ENCODE measurements around the gene CCDC181. TPM values are rescaled to one million over a fixed set of nuclear protein-coding genes. Genes with fewer than 3 reads are reported as not detected.

Gene CCDC181
- polyA plus RNA-seq, 1 of the 3 experiments (the other 2 are of a cell fraction): 1.2 TPM

- Histone ChIP-seq H4K20me1 (ENCODE audit: insufficient read depth) (no peaks in the 10 kb centered on the region), H3K4me3 (ENCODE audit: low read depth in 2 of 2, low read length in 1 of 2) (peak overlapping the region; percentile 84 to 96), H3K79me2 (ENCODE audit: insufficient read depth) (peaks cover 91% of the 10 kb centered on the region), H3F3A (replicated peaks; ENCODE audit: insufficient read depth) (peaks cover 4% of the 10 kb centered on the region), H3K27me3 (ENCODE audit: insufficient read depth) (no peaks in the 10 kb centered on the region), H3K4me2 (peak overlapping the region; percentile 79), H3K4me1 (ENCODE audit: control insufficient read depth in 1 of 2, insufficient read depth in 2 of 2, low read depth in 1 of 2, low read length in 1 of 2) (peaks cover 7 to 25% of the 10 kb centered on the region in 2 experiments; a peak in 3 of 4 replicates), H3K9me3 (no peaks in the 10 kb centered on the region), H3K9ac (peak overlapping the region; percentile 75), H3K36me3 (replicated peaks in 1 of 2; ENCODE audit: control insufficient read depth in 1 of 2, insufficient read depth in 2 of 2, low read length in 1 of 2) (peaks cover 33 to 44% of the 10 kb centered on the region in 2 experiments), H3K27ac (ENCODE audit: low read depth in 2 of 2, low read length in 1 of 2) (peak overlapping the region; percentile 90 to 98), H2AFZ (ENCODE audit: low read depth) (peak overlapping the region; percentile 68), H3K9me2 (no peaks in the 10 kb centered on the region)
- peak; percentile 4 for DNase-seq
- WGBS (ENCODE audit: low lambda C conversion rate): under 1% methylated on average over 16 of the region's 16 CpGs
- ChIA-PET CTCF (interaction anchor here (0.6 to 2.1 kb wide), 11 partner anchors 8 to 1026 kb away, joined by 3 to 12 read pairs (median 3); no protein-coding TSS in a partner anchor), POLR2A (interaction anchor here (0.6 to 1.7 kb wide), 5 partner anchors 13 to 262 kb away, joined by 3 to 5 read pairs (median 3); partner anchors contain the start of genes CCDC181 and SLC19A2)
- TF ChIP-seq RCOR1 (IDR thresholded peaks at IDR 0.05; ENCODE audit: low read length) (no peak), RAD21 (IDR thresholded peaks at IDR 0.05; ENCODE audit: low read length) (no peak), SMC3 (IDR thresholded peaks at IDR 0.05; ENCODE audit: low read depth, low read length) (no peak), FOSL2 (IDR thresholded peaks at IDR 0.05; ENCODE audit: borderline replicate concordance, low read depth) (no peak), FOXM1 (IDR thresholded peaks at IDR 0.05; ENCODE audit: low read depth) (no peak)
- TF ChIP-seq, protein P1, sequence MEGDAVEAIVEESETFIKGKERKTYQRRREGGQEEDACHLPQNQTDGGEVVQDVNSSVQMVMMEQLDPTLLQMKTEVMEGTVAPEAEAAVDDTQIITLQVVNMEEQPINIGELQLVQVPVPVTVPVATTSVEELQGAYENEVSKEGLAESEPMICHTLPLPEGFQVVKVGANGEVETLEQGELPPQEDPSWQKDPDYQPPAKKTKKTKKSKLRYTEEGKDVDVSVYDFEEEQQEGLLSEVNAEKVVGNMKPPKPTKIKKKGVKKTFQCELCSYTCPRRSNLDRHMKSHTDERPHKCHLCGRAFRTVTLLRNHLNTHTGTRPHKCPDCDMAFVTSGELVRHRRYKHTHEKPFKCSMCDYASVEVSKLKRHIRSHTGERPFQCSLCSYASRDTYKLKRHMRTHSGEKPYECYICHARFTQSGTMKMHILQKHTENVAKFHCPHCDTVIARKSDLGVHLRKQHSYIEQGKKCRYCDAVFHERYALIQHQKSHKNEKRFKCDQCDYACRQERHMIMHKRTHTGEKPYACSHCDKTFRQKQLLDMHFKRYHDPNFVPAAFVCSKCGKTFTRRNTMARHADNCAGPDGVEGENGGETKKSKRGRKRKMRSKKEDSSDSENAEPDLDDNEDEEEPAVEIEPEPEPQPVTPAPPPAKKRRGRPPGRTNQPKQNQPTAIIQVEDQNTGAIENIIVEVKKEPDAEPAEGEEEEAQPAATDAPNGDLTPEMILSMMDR (IDR thresholded peaks at IDR 0.05): no peak
- TF ChIP-seq, protein P2, sequence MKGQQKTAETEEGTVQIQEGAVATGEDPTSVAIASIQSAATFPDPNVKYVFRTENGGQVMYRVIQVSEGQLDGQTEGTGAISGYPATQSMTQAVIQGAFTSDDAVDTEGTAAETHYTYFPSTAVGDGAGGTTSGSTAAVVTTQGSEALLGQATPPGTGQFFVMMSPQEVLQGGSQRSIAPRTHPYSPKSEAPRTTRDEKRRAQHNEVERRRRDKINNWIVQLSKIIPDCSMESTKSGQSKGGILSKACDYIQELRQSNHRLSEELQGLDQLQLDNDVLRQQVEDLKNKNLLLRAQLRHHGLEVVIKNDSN (IDR thresholded peaks at IDR 0.05; ENCODE audit: borderline replicate concordance, low read depth): no peak
Measured at GRCh38 chr1:169368406-169368769, 58.9 kb downstream of the CCDC181 start.

DNA sequence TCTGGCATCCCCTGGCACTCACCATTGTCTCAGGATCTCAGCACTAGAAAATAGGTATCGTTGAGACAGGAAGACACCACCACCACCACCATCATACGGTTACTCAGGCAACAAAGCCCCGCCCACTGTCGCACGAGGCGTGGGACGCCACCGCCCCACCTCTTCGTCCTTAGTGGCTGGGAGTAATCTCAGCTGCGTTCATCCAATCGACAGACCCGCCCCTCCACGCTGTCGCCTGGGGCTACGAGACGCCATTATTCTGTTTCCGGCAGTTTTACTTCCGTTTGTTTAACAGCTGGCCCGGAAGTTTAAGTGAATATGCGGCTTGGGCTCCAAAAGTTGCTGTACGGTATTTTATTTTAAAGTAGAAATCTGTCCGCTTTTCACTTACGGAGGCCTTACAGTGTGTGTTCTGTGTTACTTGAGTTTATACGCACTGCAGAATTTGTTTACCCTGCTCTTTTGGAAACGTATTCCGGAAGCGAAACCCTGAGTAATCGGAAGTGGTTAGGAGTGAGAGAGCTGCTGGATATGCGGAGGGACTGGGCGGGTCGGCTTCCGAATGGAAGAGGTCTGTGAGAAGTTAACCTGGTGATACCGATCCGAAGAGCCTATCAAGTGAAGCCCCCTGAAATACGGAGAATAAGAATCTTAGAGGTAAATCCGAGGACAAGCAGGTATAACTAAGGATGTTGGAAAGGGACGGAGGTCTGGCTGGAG is 59.4 kb downstream of the CCDC181 start, which contains the start of the genes BLZF1 and NME7:
BLZF1 (plus strand) TSS at position 510 of the 720 bp plus-strand sequence. CDS start 1,328 bp downstream, outside the sequence.
NME7 (minus strand) TSS at position 112 of the 720 bp plus-strand sequence; CDS start at position 25, 87 bp downstream.
- DNase-seq: peak; percentile 84
- TF ChIP-seq RCOR1 (IDR thresholded peaks at IDR 0.05; ENCODE audit: low read length) (peak; percentile 83; the same call in 1 of the 2 replicates), USF2 (IDR thresholded peaks at IDR 0.05; ENCODE audit: borderline replicate concordance, low read depth, low read length) (no peak), FOSL2 (IDR thresholded peaks at IDR 0.05; ENCODE audit: borderline replicate concordance, low read depth) (0 out of 2 replicates have a peak, but pooled peaks have one; percentile 10), EZH2phosphoT487 (IDR thresholded peaks at IDR 0.05; ENCODE audit: borderline replicate concordance, low read depth) (no peak), GABPA (IDR thresholded peaks at IDR 0.05; ENCODE audit: low read depth) (peak; percentile 97), POLR2AphosphoS5 (IDR thresholded peaks at IDR 0.05; ENCODE audit: low read depth, low read length) (peak; percentile 65; the same call in 1 of the 2 replicates), GATA2 (CRISPR knock-in tag; IDR thresholded peaks at IDR 0.05) (0 out of 2 replicates have a peak, but pooled peaks have one; percentile 4), FOXM1 (IDR thresholded peaks at IDR 0.05; ENCODE audit: low read depth) (no peak), SIN3A (IDR thresholded peaks at IDR 0.05; ENCODE audit: borderline replicate concordance, low read depth, low read length) (peak; percentile 71; the same call in 1 of the 2 replicates), MXI1 (IDR thresholded peaks at IDR 0.05; ENCODE audit: low read depth, low read length) (peak; percentile 89), TAF1 (IDR thresholded peaks at IDR 0.05; ENCODE audit: borderline replicate concordance, low read depth, low read length) (0 out of 2 replicates have a peak, but pooled peaks have one; percentile 53), IRF3 (IDR thresholded peaks at IDR 0.05; ENCODE audit: low read depth, low read length) (no peak), JUND (IDR thresholded peaks at IDR 0.05) (peak; percentile 32; the same call in 1 of the 2 replicates), FOXJ3 (CRISPR knock-in tag; IDR thresholded peaks at IDR 0.05) (no peak)
- TF ChIP-seq, protein P3, sequence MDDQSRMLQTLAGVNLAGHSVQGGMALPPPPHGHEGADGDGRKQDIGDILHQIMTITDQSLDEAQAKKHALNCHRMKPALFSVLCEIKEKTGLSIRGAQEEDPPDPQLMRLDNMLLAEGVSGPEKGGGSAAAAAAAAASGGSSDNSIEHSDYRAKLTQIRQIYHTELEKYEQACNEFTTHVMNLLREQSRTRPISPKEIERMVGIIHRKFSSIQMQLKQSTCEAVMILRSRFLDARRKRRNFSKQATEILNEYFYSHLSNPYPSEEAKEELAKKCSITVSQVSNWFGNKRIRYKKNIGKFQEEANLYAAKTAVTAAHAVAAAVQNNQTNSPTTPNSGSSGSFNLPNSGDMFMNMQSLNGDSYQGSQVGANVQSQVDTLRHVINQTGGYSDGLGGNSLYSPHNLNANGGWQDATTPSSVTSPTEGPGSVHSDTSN (IDR thresholded peaks at IDR 0.05): no peak

More for the DNA sequence above, 59.4 kb downstream of the CCDC181 start, which contains the start of the genes BLZF1 and NME7:
- Histone ChIP-seq H4K20me1 (ENCODE audit: insufficient read depth) (no peaks in the 10 kb centered on the region), H3K27me3 (ENCODE audit: insufficient read depth) (no peaks in the 10 kb centered on the region), H3K4me3 (ENCODE audit: low read depth in 2 of 2, low read length in 1 of 2) (peak within 1 kb of the TSS; percentile 84 to 96), H2AFZ (ENCODE audit: low read depth) (peak within 1 kb of the TSS; percentile 95), H3K27ac (ENCODE audit: low read depth in 2 of 2, low read length in 1 of 2) (peak within 1 kb of the TSS; percentile 90 to 98), H3K4me1 (ENCODE audit: control insufficient read depth in 1 of 2, insufficient read depth in 2 of 2, low read depth in 1 of 2, low read length in 1 of 2) (peaks cover 7 to 25% of the 10 kb centered on the region in 2 experiments; a peak in 3 of 4 replicates), H3F3A (replicated peaks; ENCODE audit: insufficient read depth) (peaks cover 6% of the 10 kb centered on the region), H3K4me2 (peak within 1 kb of the TSS; percentile 79), H3K9ac (peak within 1 kb of the TSS; percentile 75), H3K79me2 (ENCODE audit: insufficient read depth) (peaks cover 87% of the 10 kb centered on the region), H3K36me3 (replicated peaks in 1 of 2; ENCODE audit: control insufficient read depth in 1 of 2, insufficient read depth in 2 of 2, low read length in 1 of 2) (peaks cover 28 to 39% of the 10 kb centered on the region in 2 experiments), H3K9me2 (no peaks in the 10 kb centered on the region), H3K9me3 (no peaks in the 10 kb centered on the region)
- CTCF ChIA-PET: interaction anchor here (0.6 to 2.1 kb wide), 13 partner anchors 8 to 1025 kb away, joined by 3 to 12 read pairs (median 3); no protein-coding TSS in a partner anchor
- 2% methylated on average over 36 of the region's 37 CpGs for WGBS (ENCODE audit: low lambda C conversion rate)
- POLR2A ChIA-PET: interaction anchor here (0.5 to 1.7 kb wide), 6 partner anchors 12 to 262 kb away, joined by 3 to 5 read pairs (median 3); partner anchors contain the start of genes CCDC181 and SLC19A2

All from SK-N-SH (cell line).